T-helper 2 cell (primary cell): ENCODE results near the gene DLX2.

Experiments used
- DNase-seq, 5 experiments: peaks; one replicate each; pipeline versions ENCODE4 v3.0.0 to v3.0.0-alpha.2; 2012 to 2022

DLX2 gene

GRCh38 chr2:172052000-172052983 is 50.4 kb downstream of the DLX2 start:
- DNase-seq, result no peak

- DNase-seq, result no peak
Observed at GRCh38 chr2:172050479-172051125, 52.1 kb downstream of the DLX2 start.

GRCh38 chr2:172049567-172050120 is 53.1 kb downstream of the DLX2 start:
- no peak for DNase-seq
